EL (cell line): ENCODE results near the gene ZNF587.
A peak's percentile ranks its signal among the peaks of the same experiment; 100 is the strongest.
"Not testable (repeated sequence)": the region's sequence is repeated elsewhere in the genome, so short reads cannot be mapped to it uniquely, and the experiment has no call there.

ENCODE experiments used
- DNase-seq: peaks from one replicate; pipeline ENCODE4 v3.0.0-alpha.2; 2016

Gene ZNF587

GRCh38 chr19:57849666-57850473 lies at the start of gene ZNF587:
TSS of gene ZNF587 (plus strand) at chr19:57849859. CDS start at chr19:57850039, 180 bp downstream.
- peak; percentile 85 for DNase-seq

- DNase-seq, result no peak
Observed at GRCh38 chr19:57800696-57801095, 49.0 kb upstream of the ZNF587 start.

GRCh38 chr19:57802269-57802668 lies 47.4 kb upstream of the ZNF587 start:
- DNase-seq, result no peak

GRCh38 chr19:57803265-57803593 lies 46.4 kb upstream of the ZNF587 start:
- DNase-seq, result no peak

- DNase-seq, result peak; percentile 91
Observed at GRCh38 chr19:57803594-57804325, 45.9 kb upstream of the ZNF587 start.

GRCh38 chr19:57807541-57807940 lies 42.1 kb upstream of the ZNF587 start:
- no peak for DNase-seq

- DNase-seq, result not testable (repeated sequence)
Observed at GRCh38 chr19:57810410-57811295, 39.0 kb upstream of the ZNF587 start.

- DNase-seq, result no peak
Observed at GRCh38 chr19:57812226-57812625, 37.4 kb upstream of the ZNF587 start.

GRCh38 chr19:57812975-57813820 lies 36.5 kb upstream of the ZNF587 start:
- DNase-seq, result not testable (repeated sequence)

- DNase-seq, result peak; percentile 18
Observed at GRCh38 chr19:57813919-57814504, 35.6 kb upstream of the ZNF587 start.

- DNase-seq, result peak; percentile 91
Observed at GRCh38 chr19:57814505-57815246, 35.0 kb upstream of the ZNF587 start, which contains the start of gene ZNF552. TSS of gene ZNF552 (minus strand) at chr19:57814913. CDS start at chr19:57814743, 170 bp downstream.

GRCh38 chr19:57815247-57816075 lies 34.2 kb upstream of the ZNF587 start:
- DNase-seq, result no peak

- no peak for DNase-seq
Observed at GRCh38 chr19:57816652-57817051, 33.0 kb upstream of the ZNF587 start.

- no peak for DNase-seq
Observed at GRCh38 chr19:57817976-57818375, 31.7 kb upstream of the ZNF587 start.

GRCh38 chr19:57818378-57818777 lies 31.3 kb upstream of the ZNF587 start:
- DNase-seq, result no peak

GRCh38 chr19:57819475-57820148 lies 30.0 kb upstream of the ZNF587 start:
- peak; percentile 93 for DNase-seq

- no peak for DNase-seq
Observed at GRCh38 chr19:57820599-57820998, 29.1 kb upstream of the ZNF587 start.

- not testable (repeated sequence) for DNase-seq
Observed at GRCh38 chr19:57821095-57821494, 28.6 kb upstream of the ZNF587 start.

GRCh38 chr19:57821501-57821900 lies 28.2 kb upstream of the ZNF587 start:
- not testable (repeated sequence) for DNase-seq
